ENCODE data around the gene HBA2. TPM values are rescaled to one million over a fixed set of nuclear protein-coding genes. Genes with fewer than 3 reads are reported as not detected.

Gene HBA2
- total RNA-seq, 1 experiment from 2014 or later: not detected

- Histone ChIP-seq H3K9me3 (ENCODE audit: control insufficient read depth, insufficient read depth, low read depth, low read length) (no peaks in the 10 kb centered on the region), H3K27ac (ENCODE audit: low read length) (no peak overlapping the region), H3K4me3 (ENCODE audit: low read depth in 2 of 2, low read length in 2 of 2) (no peak overlapping the region), H3K4me1 (ENCODE audit: control insufficient read depth, insufficient read depth, low read length) (no peaks in the 10 kb centered on the region; the same call in 1 of the 2 replicates), H3K27me3 (ENCODE audit: control insufficient read depth, insufficient read depth, low read length) (no peaks in the 10 kb centered on the region), H3K36me3 (ENCODE audit: control insufficient read depth, insufficient read depth, low read length) (peaks cover 7% of the 10 kb centered on the region)
- intact Hi-C loops (cut with micrococcal nuclease; ENCODE audit: unreplicated experiment) (no loop called here), in situ Hi-C loops (cut with HindIII; ENCODE audit: low pct_unique_long_range_greater_than_20kb, low sequenced_read_pairs) (no loop called here)
- POLR2A ChIA-PET: no interaction called here
- no peak for DNase-seq (ENCODE audit: low read depth, low spot score)
- CTCF ChIA-PET: no interaction called here
- no TSS peak for BruUV-seq (replicated peaks)
- TF ChIP-seq POLR2AphosphoS5 (IDR thresholded peaks at IDR 0.05; ENCODE audit: low read depth, low read length) (no peak), CTCF (IDR thresholded peaks at IDR 0.05) (no peak), REST (IDR thresholded peaks at IDR 0.05; ENCODE audit: insufficient read depth in 1 of 2, low read depth in 2 of 2, low read length in 1 of 2) (no peak), SIN3A (IDR thresholded peaks at IDR 0.05; ENCODE audit: borderline replicate concordance, insufficient read depth, low read depth, low read length) (no peak), TCF7L2 (IDR thresholded peaks at IDR 0.05; ENCODE audit: low read depth, low read length) (no peak)
- ATAC-seq: no peak
Observed at GRCh38 chr16:185213-185612, 12.5 kb downstream of the HBA2 start.

- intact Hi-C loops (cut with micrococcal nuclease; ENCODE audit: unreplicated experiment): no loop called here
- BruUV-seq (replicated peaks): no TSS peak
- DNase-seq (ENCODE audit: low read depth, low spot score): no peak
- H3K4me1 ChIP-seq (ENCODE audit: control insufficient read depth, insufficient read depth, low read length): no peaks in the 10 kb centered on the region; the same call in 1 of the 2 replicates
- ATAC-seq: no peak
- TF ChIP-seq POLR2AphosphoS5 (IDR thresholded peaks at IDR 0.05; ENCODE audit: low read depth, low read length) (no peak), CTCF (IDR thresholded peaks at IDR 0.05) (no peak), SIN3A (IDR thresholded peaks at IDR 0.05; ENCODE audit: borderline replicate concordance, insufficient read depth, low read depth, low read length) (no peak), REST (IDR thresholded peaks at IDR 0.05; ENCODE audit: insufficient read depth in 1 of 2, low read depth in 2 of 2, low read length in 1 of 2) (no peak), TCF7L2 (IDR thresholded peaks at IDR 0.05; ENCODE audit: low read depth, low read length) (no peak)
- POLR2A ChIA-PET: no interaction called here
- H3K36me3 ChIP-seq (ENCODE audit: control insufficient read depth, insufficient read depth, low read length): peaks cover 10% of the 10 kb centered on the region
- no peaks in the 10 kb centered on the region for H3K9me3 ChIP-seq (ENCODE audit: control insufficient read depth, insufficient read depth, low read depth, low read length)
- CTCF ChIA-PET: no interaction called here
- in situ Hi-C loops (cut with HindIII; ENCODE audit: low pct_unique_long_range_greater_than_20kb, low sequenced_read_pairs): no loop called here
- H3K27ac ChIP-seq (ENCODE audit: low read length): no peak overlapping the region
- no peak overlapping the region for H3K4me3 ChIP-seq (ENCODE audit: low read depth in 2 of 2, low read length in 2 of 2)
- no peaks in the 10 kb centered on the region for H3K27me3 ChIP-seq (ENCODE audit: control insufficient read depth, insufficient read depth, low read length)
Observed at GRCh38 chr16:185691-186090, 13.0 kb downstream of the HBA2 start.
